IMR-90 (cell line): Measurements from ENCODE around the gene TNS1. TPM values are rescaled to one million over a fixed set of nuclear protein-coding genes. Genes with fewer than 3 reads are reported as not detected.
A peak's percentile ranks its signal among the peaks of the same experiment; 100 is the strongest.

Experiments used
- ATAC-seq: fragments of 200-7000 bp; cut with Tn5 transposase; 2 replicates; pipeline ENCODE4 v1.9.1; 2020; ENCODE audit warnings: low read depth, mild to moderate bottlenecking, moderate library complexity
- BruUV-seq: library from RNA; stranded (reverse); fragments of 400-500 nt; replicated peaks from 2 replicates; lab custom pipeline; 2021; lab: Mats Ljungman, UMichigan
- CTCF ChIA-PET: fragments of 300-600 bp; formaldehyde crosslinking; extraction: SDS; loops from one replicate; lab custom pipeline; 2021; ENCODE audit warnings: antibody characterized with exemption; lab: Yijun Ruan, JAX
- POLR2A ChIA-PET: fragments of 300-600 bp; sonication (Branson Sonifier 250); formaldehyde crosslinking; loops from one replicate; lab custom pipeline; 2022; ENCODE audit warnings: antibody characterized with exemption; ENCODE audit not compliant: unreplicated experiment; lab: Charles Lee
- DNase-seq: peaks from one replicate; pipeline ENCODE4 v3.0.0; 2013
- H2AFZ ChIP-seq: replicated peaks from 2 replicates; pipeline ENCODE3; 2013; ENCODE audit warnings: low read length, mild to moderate bottlenecking; ENCODE audit not compliant: poor library complexity
- H2AK5ac ChIP-seq: 2 replicates; pipeline ENCODE4 v1.6.1; 2013; ENCODE audit warnings: low read depth, low read length, inconsistent platforms
- H2AK9ac ChIP-seq: replicated peaks from 2 replicates; pipeline ENCODE3; 2013; ENCODE audit warnings: mild to moderate bottlenecking, low read depth, low read length, moderate library complexity; ENCODE audit not compliant: poor library complexity
- H2BK120ac ChIP-seq: 2 replicates; pipeline ENCODE4 v1.6.1; 2013; ENCODE audit warnings: low read depth, low read length, inconsistent platforms
- H2BK15ac ChIP-seq: 3 replicates; pipeline ENCODE4 v1.6.1; 2013; ENCODE audit warnings: low read depth, low read length, inconsistent platforms
- H2BK20ac ChIP-seq: 2 replicates; pipeline ENCODE4 v1.6.1; 2013; ENCODE audit warnings: low read depth, mild to moderate bottlenecking, inconsistent platforms, low read length, moderate library complexity
- H2BK5ac ChIP-seq: 2 replicates; pipeline ENCODE4 v1.6.1; 2013; ENCODE audit warnings: mild to moderate bottlenecking, low read depth, low read length, inconsistent platforms; ENCODE audit not compliant: poor library complexity, severe bottlenecking
- H3K14ac ChIP-seq: replicated peaks from 2 replicates; pipeline ENCODE4 v1.6.1; 2013; ENCODE audit warnings: low read depth, low read length, inconsistent platforms
- H3K18ac ChIP-seq: 2 replicates; pipeline ENCODE4 v1.6.1; 2013; ENCODE audit warnings: low read depth, low read length, control low read depth
- H3K23ac ChIP-seq: 2 replicates; pipeline ENCODE4 v1.6.1; 2013; ENCODE audit warnings: low read depth, low read length, inconsistent platforms
- H3K27ac ChIP-seq: 2 replicates; pipeline ENCODE4 v1.5.1; 2013; ENCODE audit warnings: mild to moderate bottlenecking, control low read depth, low read length; ENCODE audit not compliant: insufficient read depth
- H3K27me3 ChIP-seq: 2 replicates; pipeline ENCODE4 v1.6.1; 2013; ENCODE audit warnings: low read length; ENCODE audit not compliant: control insufficient read depth, insufficient read depth
- H3K36me3 ChIP-seq: 2 replicates; pipeline ENCODE4 v1.6.1; 2013; ENCODE audit warnings: low read length, mixed read lengths; ENCODE audit not compliant: control insufficient read depth, insufficient read depth
- H3K4ac ChIP-seq: 2 replicates; pipeline ENCODE4 v1.6.1; 2013; ENCODE audit warnings: low read depth, low read length, inconsistent platforms
- H3K4me1 ChIP-seq: 2 replicates; pipeline ENCODE4 v1.6.1; 2013; ENCODE audit warnings: low read length, mixed read lengths; ENCODE audit not compliant: control insufficient read depth, insufficient read depth
- H3K4me2 ChIP-seq: 2 replicates; pipeline ENCODE4 v1.6.1; 2013; ENCODE audit warnings: low read depth, mild to moderate bottlenecking, control low read depth, low read length, moderate library complexity
- H3K4me3 ChIP-seq: 2 replicates; pipeline ENCODE4 v1.5.1; 2013; ENCODE audit warnings: low read depth, mild to moderate bottlenecking, control low read depth, low read length, moderate library complexity; ENCODE audit not compliant: insufficient read depth
- H3K56ac ChIP-seq: 2 replicates; pipeline ENCODE4 v1.6.1; 2013; ENCODE audit warnings: low read length, inconsistent platforms; ENCODE audit not compliant: insufficient read depth; ENCODE audit errors: extremely low read depth
- H3K79me1 ChIP-seq, 2 experiments: 2 replicates each; pipeline ENCODE4 v1.6.1; 2013; ENCODE audit warnings: low read length in 2 of 2, inconsistent platforms in 1 of 2, low read depth in 1 of 2
- H3K9ac ChIP-seq: 2 replicates; pipeline ENCODE4 v1.6.1; 2013; ENCODE audit warnings: low read depth, low read length, control low read depth
- H3K9me1 ChIP-seq: 2 replicates; pipeline ENCODE4 v1.6.1; 2013; ENCODE audit warnings: low read length, inconsistent platforms; ENCODE audit not compliant: insufficient read depth
- H3K9me3 ChIP-seq: 2 replicates; pipeline ENCODE4 v1.6.1; 2013; ENCODE audit warnings: low read length; ENCODE audit not compliant: control insufficient read depth, insufficient read depth
- H4K20me1 ChIP-seq: 2 replicates; pipeline ENCODE4 v1.6.1; 2013; ENCODE audit warnings: low read length, inconsistent platforms; ENCODE audit not compliant: insufficient read depth
- H4K5ac ChIP-seq: 2 replicates; pipeline ENCODE4 v1.6.1; 2013; ENCODE audit warnings: mild to moderate bottlenecking, low read depth, low read length, control low read depth
- H4K8ac ChIP-seq, 2 experiments: 2 replicates each; pipeline ENCODE4 v1.6.1; 2013; ENCODE audit warnings: low read depth in 2 of 2, low read length in 2 of 2, control low read depth in 1 of 2, inconsistent platforms in 1 of 2
- H4K91ac ChIP-seq: 2 replicates; pipeline ENCODE4 v1.6.1; 2013; ENCODE audit warnings: low read depth, low read length, inconsistent platforms; ENCODE audit not compliant: insufficient read depth
- BHLHE40 ChIP-seq: fragments of 150-350 bp; IDR thresholded peaks from 2 replicates; pipeline ENCODE4 v1.6.1; 2016; ENCODE audit warnings: mild to moderate bottlenecking, low read depth, low read length
- FOS ChIP-seq: fragments of 150-350 bp; IDR thresholded peaks from 2 replicates; pipeline ENCODE4 v1.6.1; 2016; ENCODE audit warnings: low read depth, low read length
- MAFK ChIP-seq: IDR thresholded peaks from 2 replicates; pipeline ENCODE4 v1.6.1; 2012; ENCODE audit warnings: low read depth, low read length, improper control_type of control experiment
- NFE2L2 ChIP-seq: fragments of 150-350 bp; IDR thresholded peaks from 2 replicates; pipeline ENCODE4 v1.6.1; 2016; ENCODE audit warnings: low read depth, mild to moderate bottlenecking, low read length
- WGBS, 2 experiments: methylation state at CpG; one replicate each; pipeline versions ENCODE4 v1.1.5 to v1.1.7; 2013; ENCODE audit warnings: missing lambda C conversion rate in 2 of 2; ENCODE audit not compliant: insufficient read length in 1 of 2; ENCODE audit errors: extremely low coverage in 2 of 2; 5-methylcytosine and 5-hydroxymethylcytosine counted together
- dilution Hi-C: fragments of 300-500 bp; cut with HindIII; formaldehyde crosslinking; loops from one replicate; pipeline ENCODE4 v1.14.3; 2018; ENCODE audit warnings: low sequenced_read_pairs; ENCODE audit not compliant: unreplicated experiment
- in situ Hi-C: fragments of 300-500 bp; cut with MboI; formaldehyde crosslinking; loops from 3 replicates; pipeline ENCODE4 v1.14.3; 2019; ENCODE audit warnings: low sequenced_read_pairs, inconsistent platforms, mixed read lengths
- intact Hi-C: fragments of 100-400 bp; cut with micrococcal nuclease; formaldehyde crosslinking; loops from 2 replicates; pipeline ENCODE4 v1.10.0; 2022
- polyA plus RNA-seq, 3 experiments: library from polyadenylated mRNA; depleted of rRNA; stranded (reverse); fragments of >200 nt; gene quantifications; 2 replicates each; pipeline ENCODE4 v1.2.3, GENCODE V29; 2012; ENCODE audit warnings: low replicate concordance in 1 of 3
- total RNA-seq: library from RNA; depleted of rRNA; stranded (reverse); fragments of >200 nt; gene quantifications from 2 replicates; pipeline ENCODE4 v1.2.3, GENCODE V29; 2012

TNS1 gene
- total and polyA plus RNA-seq, 2 of the 4 experiments (the other 2 are of a cell fraction): 41.1 to 45.2 TPM

DNA sequence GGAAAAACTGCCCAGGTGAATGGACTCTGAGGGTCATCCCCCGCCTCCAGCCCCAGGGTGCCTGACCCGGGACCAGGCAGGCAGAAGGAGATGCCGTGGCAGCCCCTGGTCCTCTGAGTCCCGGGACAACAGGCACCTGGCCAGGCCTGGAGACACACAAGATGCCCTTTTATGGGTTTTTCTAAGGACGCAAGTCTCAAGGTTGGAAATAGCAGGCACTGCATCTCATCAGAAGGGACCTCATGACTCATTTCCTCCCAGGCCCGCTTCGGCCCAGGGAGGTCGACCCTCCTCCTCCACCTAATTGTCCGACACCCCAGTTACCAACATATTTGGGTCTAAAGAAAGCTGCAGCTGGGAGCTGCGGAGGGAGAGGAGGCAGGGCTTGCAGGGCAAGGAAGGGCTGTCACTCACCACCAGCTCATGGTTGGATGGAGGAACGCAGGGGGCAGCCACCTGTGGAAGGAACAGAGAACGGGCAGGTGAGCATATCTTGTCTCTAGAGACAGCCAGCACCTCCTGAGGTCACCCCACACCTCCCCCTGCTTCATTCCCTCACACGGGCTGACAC, 82.9 kb downstream of the TNS1 start:
- Histone ChIP-seq H3K4me2 (peak overlapping the region; percentile 60), H3K4me1 (peaks cover 56% of the 10 kb centered on the region), H2BK120ac (peak overlapping the region; percentile 99), H3K27me3 (no peaks in the 10 kb centered on the region), H2BK15ac (peak overlapping the region; percentile 99), H3K56ac (peak overlapping the region; percentile 96), H3K23ac (peak overlapping the region; percentile 100), H3K14ac (peak overlapping the region; percentile 100), H3K18ac (peak overlapping the region; percentile 95), H2BK20ac (peak overlapping the region; percentile 98), H2AFZ (peak overlapping the region; percentile 66), H2BK5ac (peak overlapping the region; percentile 99), H3K36me3 (peaks cover 16% of the 10 kb centered on the region), H4K91ac (peak overlapping the region; percentile 100), H3K27ac (peak overlapping the region; percentile 97), H3K9me1 (peaks cover 39% of the 10 kb centered on the region), H3K79me1 (peaks cover 46 to 93% of the 10 kb centered on the region in 2 experiments), H2AK5ac (peak overlapping the region; percentile 100), H3K9ac (peak overlapping the region; percentile 79), H4K8ac (peak overlapping the region; percentile 97 to 100), H3K9me3 (no peaks in the 10 kb centered on the region), H3K4ac (peak overlapping the region; percentile 100), H4K20me1 (no peaks in the 10 kb centered on the region), H3K4me3 (no peak overlapping the region), H4K5ac (peak overlapping the region; percentile 97), H2AK9ac (peak overlapping the region; percentile 98)
- peak; percentile 75 for TF ChIP-seq FOS
- TF ChIP-seq NFE2L2: no peak
- no peak for TF ChIP-seq MAFK
- TF ChIP-seq BHLHE40: 0 out of 2 replicates have a peak, but pooled peaks have one; percentile 15
- WGBS, 2 experiments: 0% methylated on average over 1 of the region's 13 CpGs; no CpG with 5 or more reads in 1 of the 2 experiments
- dilution Hi-C loops (no loop called here), intact Hi-C loops (no loop called here), in situ Hi-C loops (no loop called here)
- ChIA-PET CTCF (interaction anchor here (0.6 to 2.0 kb wide), 3 partner anchors 21 to 134 kb away, joined by 3 to 4 read pairs (median 4); no protein-coding TSS in a partner anchor), POLR2A (interaction anchor here (0.6 kb wide), 1 partner anchor 596 kb away, joined by 9 read pairs; no protein-coding TSS in a partner anchor)
- DNase-seq (peak; percentile 91), ATAC-seq (peak; percentile 57)
- BruUV-seq: no TSS peak
